ENCODE data around the gene CERS1. TPM values are rescaled to one million over a fixed set of nuclear protein-coding genes. Genes with fewer than 3 reads are reported as not detected.
A peak's percentile ranks its signal among the peaks of the same experiment; 100 is the strongest.
"Not testable (repeated sequence)": the region's sequence is repeated elsewhere in the genome, so short reads cannot be mapped to it uniquely, and the experiment has no call there.

CERS1 gene
- total RNA-seq, 1 donor = 0.27 TPM

- no peak for DNase-seq (ENCODE audit: low read depth in 2 of 3, low spot score in 2 of 3)
Observed at GRCh38 chr19:18919900-18920214, 23.9 kb upstream of the CERS1 start.

GRCh38 chr19:18919086-18919899 lies 23.3 kb upstream of the CERS1 start, which contains the start of the genes COPE and DDX49:
Gene COPE (minus strand): TSS chr19:18919387. CDS start chr19:18919348, 39 bp downstream.
Gene DDX49 (plus strand): TSS chr19:18919715. CDS start chr19:18919742, 27 bp downstream.
- peak; percentile 97 to 100 (median 100) for DNase-seq (ENCODE audit: low read depth in 2 of 3, low spot score in 2 of 3)

- DNase-seq (ENCODE audit: low read depth in 2 of 3, low spot score in 2 of 3) = not testable (repeated sequence)
Observed at GRCh38 chr19:18917593-18917992, 21.6 kb upstream of the CERS1 start.

- peak in 2 of 3 donors; percentile 51 to 68 for DNase-seq (ENCODE audit: low read depth in 2 of 3, low spot score in 2 of 3)
Observed at GRCh38 chr19:18915639-18916038, 19.7 kb upstream of the CERS1 start.

- DNase-seq (ENCODE audit: low read depth in 2 of 3, low spot score in 2 of 3) = no peak
Observed at GRCh38 chr19:18913466-18913865, 17.5 kb upstream of the CERS1 start.

- no peak for DNase-seq (ENCODE audit: low read depth in 2 of 3, low spot score in 2 of 3)
Observed at GRCh38 chr19:18912933-18913332, 17.0 kb upstream of the CERS1 start.

- no peak for DNase-seq (ENCODE audit: low read depth in 2 of 3, low spot score in 2 of 3)
Observed at GRCh38 chr19:18910801-18911436, 15.0 kb upstream of the CERS1 start.

GRCh38 chr19:18910010-18910409 lies 14.1 kb upstream of the CERS1 start:
- DNase-seq (ENCODE audit: low read depth in 2 of 3, low spot score in 2 of 3) = no peak

- no peak for DNase-seq (ENCODE audit: low read depth in 2 of 3, low spot score in 2 of 3)
Observed at GRCh38 chr19:18908917-18909619, 13.1 kb upstream of the CERS1 start.

GRCh38 chr19:18906605-18907519 lies 10.9 kb upstream of the CERS1 start:
- DNase-seq (ENCODE audit: low read depth in 2 of 3, low spot score in 2 of 3) = no peak

- no peak for DNase-seq (ENCODE audit: low read depth in 2 of 3, low spot score in 2 of 3)
Observed at GRCh38 chr19:18905513-18906236, 9.7 kb upstream of the CERS1 start.

GRCh38 chr19:18905058-18905456 lies 9.1 kb upstream of the CERS1 start:
- DNase-seq (ENCODE audit: low read depth in 2 of 3, low spot score in 2 of 3) = no peak

- no peak for DNase-seq (ENCODE audit: low read depth in 2 of 3, low spot score in 2 of 3)
Observed at GRCh38 chr19:18904334-18905057, 8.5 kb upstream of the CERS1 start.

- no peak for DNase-seq (ENCODE audit: low read depth in 2 of 3, low spot score in 2 of 3)
Observed at GRCh38 chr19:18903156-18904037, 7.4 kb upstream of the CERS1 start.

GRCh38 chr19:18902519-18902918 lies 6.6 kb upstream of the CERS1 start:
- not testable (repeated sequence) for DNase-seq (ENCODE audit: low read depth in 2 of 3, low spot score in 2 of 3)

GRCh38 chr19:18901491-18901890 lies 5.5 kb upstream of the CERS1 start:
- no peak for DNase-seq (ENCODE audit: low read depth in 2 of 3, low spot score in 2 of 3)

- no peak for DNase-seq (ENCODE audit: low read depth in 2 of 3, low spot score in 2 of 3)
Observed at GRCh38 chr19:18900700-18901481, 4.9 kb upstream of the CERS1 start.
